Stomach (tissue), 4 donors: ENCODE data around the gene ZFYVE21.

ENCODE experiments used
- CTCF ChIP-seq, 7 experiments: fragments of 450-650 bp in 4 of 7; fragments of 200-600 bp in 3 of 7; sonication (generic) in 3 of 7; IDR thresholded peaks; one replicate each; pipeline ENCODE4 v1.5.1; 2016 to 2019; ENCODE audit warnings: antibody characterized with exemption in 7 of 7, control low read depth in 2 of 7, mild to moderate bottlenecking in 1 of 7
- EP300 ChIP-seq: sonication (generic); formaldehyde crosslinking; IDR thresholded peaks from one replicate; pipeline ENCODE4 v1.6.1; 2017; ENCODE audit warnings: antibody characterized with exemption
- POLR2A ChIP-seq, 4 donors: fragments of 450-650 bp; IDR thresholded peaks; one replicate each; pipeline ENCODE4 v1.6.1; 2016; ENCODE audit warnings: antibody characterized with exemption in 4 of 4, control low read depth in 2 of 4, mild to moderate bottlenecking in 1 of 4, moderate library complexity in 1 of 4
- POLR2AphosphoS5 ChIP-seq, 3 donors: sonication (generic); formaldehyde crosslinking; IDR thresholded peaks; one replicate each; pipeline ENCODE4 v1.6.1; 2016; ENCODE audit warnings: antibody characterized with exemption in 3 of 3

GRCh38 chr14:103735022-103735421 lies 19.4 kb downstream of the ZFYVE21 start:
- TF ChIP-seq POLR2A (IDR thresholded peaks at IDR 0.05) (no peak), CTCF (IDR thresholded peaks at IDR 0.05) (no peak), POLR2AphosphoS5 (IDR thresholded peaks at IDR 0.05) (no peak), EP300 (no peak)
